Measurements from ENCODE around the gene IL1RAP.

- TF ChIP-seq CTCF (IDR thresholded peaks at IDR 0.05): no peak
- TF ChIP-seq POLR2A (IDR thresholded peaks at IDR 0.05): no peak
- TF ChIP-seq EP300 (IDR thresholded peaks at IDR 0.05): no peak
- no peak for TF ChIP-seq POLR2AphosphoS5 (IDR thresholded peaks at IDR 0.05)
Measured at GRCh38 chr3:190706582-190706981, 192.7 kb downstream of the IL1RAP start.
